ENCODE results near the gene RAB11FIP3. TPM values are rescaled to one million over a fixed set of nuclear protein-coding genes. Genes with fewer than 3 reads are reported as not detected.
"Not testable (repeated sequence)": the region's sequence is repeated elsewhere in the genome, so short reads cannot be mapped to it uniquely, and the experiment has no call there.

Gene RAB11FIP3
- total RNA-seq, 1 donor from 2014 or later: 28.3 TPM

DNA sequence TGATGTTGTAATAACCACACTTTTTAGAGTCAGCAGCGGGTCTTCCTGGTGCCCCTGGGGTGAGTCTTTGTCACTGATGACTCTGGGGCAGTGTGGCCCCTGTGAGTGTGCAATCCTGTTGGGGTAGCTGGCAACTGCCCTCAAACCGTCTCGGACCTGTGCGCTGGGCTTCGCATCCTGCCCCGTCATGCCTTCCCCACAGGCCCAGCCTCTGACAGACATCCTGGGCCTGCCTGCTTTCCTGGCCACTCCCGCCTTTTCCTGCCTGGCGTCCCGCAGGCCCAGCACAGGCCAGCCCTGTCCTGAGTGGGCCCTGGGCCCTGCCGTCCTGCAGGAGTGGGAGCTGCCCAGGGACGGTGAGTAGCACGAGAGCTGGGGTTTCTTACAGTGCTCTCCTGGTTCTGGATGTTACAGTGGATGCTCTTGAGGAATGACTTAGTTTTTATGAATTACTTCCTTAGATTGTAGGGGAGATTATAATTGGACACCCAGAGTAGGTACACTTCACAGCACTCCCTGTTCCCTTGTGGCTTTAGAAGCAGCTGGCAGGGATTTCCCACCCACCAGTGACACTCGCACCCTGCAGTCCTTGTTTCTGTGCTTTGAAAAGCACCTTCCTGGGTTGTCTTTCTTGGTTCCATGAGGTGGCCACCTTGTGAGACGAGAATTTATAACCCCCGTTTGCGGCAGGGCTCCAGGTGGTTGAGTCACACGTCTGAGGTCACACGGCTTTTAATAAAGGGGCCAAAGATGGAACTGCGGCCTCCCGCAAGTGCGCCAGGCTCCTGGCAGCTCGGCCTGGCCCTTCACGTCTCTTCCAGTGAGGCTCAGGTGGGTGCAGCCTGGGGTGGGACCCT is 52.1 kb downstream of the RAB11FIP3 start:
- peak; percentile 43 for DNase-seq
- intact Hi-C loops (cut with micrococcal nuclease): no loop called here
- ATAC-seq: peak; percentile 76

DNA sequence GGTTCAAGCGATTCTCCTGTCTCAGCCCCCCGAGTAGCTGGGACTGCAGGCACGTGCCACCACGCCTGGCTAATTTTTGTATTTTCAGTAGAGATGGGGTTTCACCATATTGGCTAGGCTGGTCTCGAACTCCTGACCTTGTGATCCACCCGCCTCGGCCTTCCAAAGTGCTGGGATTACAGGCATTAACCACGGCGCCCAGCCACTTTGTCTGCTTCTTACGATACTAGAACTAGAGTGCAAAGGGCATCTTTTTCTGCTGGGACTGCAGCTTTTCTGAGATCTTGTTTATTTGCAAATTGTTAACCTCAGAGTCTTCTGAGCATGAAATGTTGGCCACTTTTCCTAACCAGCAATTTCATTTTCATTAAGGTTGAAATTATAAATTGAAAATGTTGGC is 52.8 kb downstream of the RAB11FIP3 start:
- ATAC-seq; intact Hi-C loops (cut with micrococcal nuclease); DNase-seq: not testable (repeated sequence)

- intact Hi-C loops (cut with micrococcal nuclease): no loop called here
- ATAC-seq (peak; percentile 34), DNase-seq (no peak)
Measured at GRCh38 chr16:482468-483185, 57.2 kb downstream of the RAB11FIP3 start.

DNA sequence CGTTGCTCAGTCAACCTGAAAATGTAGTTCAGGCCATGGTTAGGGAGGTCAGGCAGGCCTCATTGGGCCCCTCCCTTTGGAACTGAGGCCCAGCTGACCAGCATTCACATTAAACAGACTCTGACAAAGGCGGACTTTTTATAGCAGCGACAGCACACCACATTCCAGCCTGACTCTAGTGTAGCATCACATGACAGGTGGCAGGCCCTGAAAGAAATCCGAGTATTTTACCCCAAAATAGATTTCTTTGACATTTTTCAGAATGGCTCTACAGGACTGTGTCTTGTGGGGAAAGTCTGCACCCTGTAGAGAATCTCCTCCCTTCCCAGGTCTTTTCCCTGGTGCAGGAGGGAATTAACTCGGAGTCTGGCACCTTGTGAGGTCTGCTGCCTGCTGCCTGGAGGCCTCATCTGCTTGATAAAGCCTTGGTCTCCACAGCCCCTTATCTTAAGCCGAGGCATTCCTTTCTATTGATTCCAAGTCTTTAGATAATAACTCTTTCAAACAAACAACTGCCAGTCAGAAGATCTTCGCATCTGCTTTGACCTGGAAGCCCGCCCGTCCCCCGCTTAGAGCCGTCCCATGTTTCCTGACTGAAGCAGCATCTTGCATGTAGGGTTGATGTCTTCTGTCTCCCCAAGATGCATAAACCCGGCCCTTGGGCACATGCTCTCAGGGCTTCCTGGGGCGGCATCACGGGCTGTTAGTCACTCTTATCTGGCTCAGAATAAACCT is 58.1 kb downstream of the RAB11FIP3 start:
- intact Hi-C loops (cut with micrococcal nuclease): no loop called here
- ATAC-seq: peak; percentile 87
- DNase-seq: no peak

DNA sequence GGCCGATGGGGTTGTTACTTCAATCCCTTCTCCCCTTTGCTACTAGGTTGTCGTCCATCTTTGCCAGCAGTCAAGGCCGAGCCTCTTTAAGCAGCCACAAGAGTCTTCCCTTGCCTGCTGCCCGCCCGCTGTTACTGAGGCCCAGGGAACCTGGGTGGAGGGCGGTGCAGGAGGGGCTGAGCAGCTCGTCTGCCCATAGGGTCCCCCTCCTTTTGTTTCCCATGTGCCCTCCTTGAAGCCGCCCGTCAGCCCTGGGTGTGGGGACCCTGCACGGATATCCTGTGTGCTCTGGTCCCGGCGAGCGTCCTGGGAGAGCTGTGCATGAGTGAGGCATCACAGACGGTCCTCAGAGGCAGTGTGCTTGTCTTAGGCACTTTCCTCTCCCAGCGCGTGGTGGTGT is 64.2 kb downstream of the RAB11FIP3 start:
- intact Hi-C loops (cut with micrococcal nuclease): no loop called here
- no peak for ATAC-seq
- DNase-seq: no peak

- DNase-seq: no peak
- intact Hi-C loops (cut with micrococcal nuclease): no loop called here
- ATAC-seq: no peak
Measured at GRCh38 chr16:490768-491167, 65.3 kb downstream of the RAB11FIP3 start.

GRCh38 chr16:491220-491919 is 65.9 kb downstream of the RAB11FIP3 start:
- intact Hi-C loops (cut with micrococcal nuclease): no loop called here
- no peak for DNase-seq
- ATAC-seq: no peak

GRCh38 chr16:492211-492875 is 66.9 kb downstream of the RAB11FIP3 start:
- no peak for DNase-seq
- ATAC-seq: peak; percentile 35
- intact Hi-C loops (cut with micrococcal nuclease): no loop called here

GRCh38 chr16:494676-495075 is 69.2 kb downstream of the RAB11FIP3 start:
- DNase-seq; ATAC-seq; intact Hi-C loops (cut with micrococcal nuclease): not testable (repeated sequence)

DNA sequence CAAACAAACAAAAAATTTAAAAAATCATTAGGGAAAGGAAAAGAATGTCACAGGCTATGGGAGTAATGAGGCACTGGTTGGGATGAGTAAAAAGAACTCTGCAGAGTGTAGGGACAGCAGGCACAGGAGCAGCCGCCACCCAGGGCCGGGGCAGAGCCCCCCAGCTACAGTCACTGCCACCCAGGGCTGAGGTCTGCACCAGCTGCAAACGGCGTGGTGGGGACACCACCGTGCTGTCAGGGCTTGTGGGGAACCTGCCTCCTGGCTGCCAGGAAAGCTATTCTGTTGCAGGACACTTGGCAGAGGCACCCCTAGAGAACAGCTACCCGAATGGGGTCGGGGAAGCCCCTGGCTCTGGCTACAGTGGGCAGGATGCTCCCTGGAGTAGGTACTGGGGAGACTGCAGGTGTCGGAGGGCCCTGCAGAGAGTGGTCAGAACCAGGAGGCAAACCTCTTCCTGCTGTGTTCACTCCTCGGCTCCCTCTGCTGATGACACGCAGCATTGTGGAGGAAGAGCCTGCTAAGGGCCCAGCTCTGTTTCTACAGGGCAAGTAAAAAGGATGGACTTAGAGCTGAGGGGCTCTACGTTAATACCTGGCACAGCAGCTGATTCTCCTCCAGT is 69.8 kb downstream of the RAB11FIP3 start:
- peak; percentile 40 for ATAC-seq
- intact Hi-C loops (cut with micrococcal nuclease): no loop called here

GRCh38 chr16:496097-496886 is 70.8 kb downstream of the RAB11FIP3 start:
- intact Hi-C loops (cut with micrococcal nuclease): no loop called here
- ATAC-seq: no peak
- no peak for DNase-seq

More for the DNA sequence above, 69.8 kb downstream of the RAB11FIP3 start:
- no peak for DNase-seq

- intact Hi-C loops (cut with micrococcal nuclease): no loop called here
- DNase-seq (no peak), ATAC-seq (no peak)
Measured at GRCh38 chr16:497258-497657, 71.8 kb downstream of the RAB11FIP3 start.

DNA sequence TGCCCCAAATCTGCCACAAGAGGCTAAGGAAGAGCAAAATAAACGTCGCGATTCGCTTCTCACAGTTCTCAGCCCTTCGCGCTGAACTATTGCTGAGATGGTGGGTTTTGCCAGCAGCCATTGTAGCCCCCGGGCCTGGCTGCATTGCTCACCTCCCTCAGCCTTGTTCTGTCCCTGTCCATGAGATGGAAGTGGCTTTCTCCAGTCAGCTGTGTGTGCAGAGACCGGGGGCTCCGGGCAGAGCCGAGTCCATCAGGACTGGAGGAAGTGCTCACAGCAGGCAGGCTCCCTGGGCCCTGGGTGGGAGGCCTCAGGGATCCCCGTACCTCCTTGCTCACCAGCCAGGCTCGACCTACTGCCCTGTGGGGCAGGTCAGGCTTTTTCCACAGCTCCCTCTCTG is 74.5 kb downstream of the RAB11FIP3 start:
- intact Hi-C loops (cut with micrococcal nuclease): no loop called here
- no peak for ATAC-seq
- no peak for DNase-seq

GRCh38 chr16:500709-501108 is 75.3 kb downstream of the RAB11FIP3 start:
- DNase-seq: peak; percentile 81
- ATAC-seq: peak; percentile 83
- intact Hi-C loops (cut with micrococcal nuclease): no loop called here

DNA sequence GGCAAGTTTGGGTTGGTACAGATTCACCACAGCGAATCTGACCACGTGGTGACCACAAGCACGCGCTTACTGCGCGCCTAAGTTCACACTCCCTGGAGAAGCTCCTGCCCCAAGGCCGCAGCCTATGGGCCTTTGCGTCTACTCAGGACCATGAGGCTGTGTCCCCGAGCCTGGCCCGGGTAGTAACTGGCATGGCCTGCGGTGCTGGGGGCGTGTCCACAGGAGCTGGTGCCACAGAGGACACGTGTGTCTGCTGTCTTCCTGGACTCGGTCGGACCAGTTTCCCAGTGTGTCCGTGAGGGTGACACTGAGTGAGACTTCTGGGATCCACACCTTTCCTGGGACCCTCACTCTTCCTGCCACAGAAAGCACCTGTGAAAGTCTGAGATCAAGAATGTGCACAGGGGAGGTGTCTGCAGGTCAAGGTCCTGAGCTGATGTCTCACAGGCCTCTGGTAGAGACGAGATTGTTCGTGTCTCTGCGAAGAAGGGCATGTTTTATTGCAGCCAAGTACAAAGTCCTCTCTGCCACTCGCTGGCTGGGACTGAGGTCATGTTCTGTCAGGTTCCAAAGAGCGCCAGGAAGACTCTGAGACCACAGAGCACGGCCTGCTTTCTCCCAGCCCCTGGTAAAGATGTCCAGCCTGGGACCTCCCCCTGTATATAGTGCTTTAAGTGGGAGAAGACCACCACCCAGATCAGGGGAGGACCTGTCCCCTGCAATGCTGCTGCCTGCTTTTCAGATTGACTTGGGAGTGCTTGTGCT is 76.9 kb downstream of the RAB11FIP3 start:
- intact Hi-C loops (cut with micrococcal nuclease): no loop called here
- DNase-seq (no peak), ATAC-seq (peak; percentile 63)

- DNase-seq: no peak
- intact Hi-C loops (cut with micrococcal nuclease): no loop called here
- no peak for ATAC-seq
Measured at GRCh38 chr16:503150-504071, 78.0 kb downstream of the RAB11FIP3 start.
